Karpas-422 (cell line): ENCODE results near the gene KRTAP22-2. TPM values are rescaled to one million over a fixed set of nuclear protein-coding genes. Genes with fewer than 3 reads are reported as not detected.

Experiments used
- DNase-seq: peaks from one replicate; pipeline ENCODE4 v3.0.0-alpha.2; 2015
- H2AFZ ChIP-seq: fragments of 200-600 bp; sonication (generic); 2 replicates; pipeline ENCODE4 v1.6.1; 2014; ENCODE audit warnings: antibody characterized with exemption, low read length, mixed read lengths
- H3K27ac ChIP-seq: fragments of 200-600 bp; sonication (generic); 2 replicates; pipeline ENCODE4 v1.5.1; 2014; ENCODE audit warnings: mild to moderate bottlenecking, low read length, moderate library complexity
- H3K27me3 ChIP-seq: fragments of 200-600 bp; sonication (generic); 2 replicates; pipeline ENCODE4 v1.6.1; 2014; ENCODE audit warnings: low read length, mixed read lengths
- H3K36me3 ChIP-seq: fragments of 200-600 bp; sonication (generic); 2 replicates; pipeline ENCODE4 v1.6.1; 2014; ENCODE audit warnings: low read length, mixed read lengths; ENCODE audit not compliant: insufficient read depth
- H3K4me1 ChIP-seq: fragments of 200-600 bp; sonication (generic); 2 replicates; pipeline ENCODE4 v1.6.1; 2014; ENCODE audit warnings: mild to moderate bottlenecking, low read length, mixed read lengths
- H3K4me2 ChIP-seq: fragments of 200-600 bp; sonication (generic); 2 replicates; pipeline ENCODE4 v1.6.1; 2014; ENCODE audit warnings: low read length, low read depth, mild to moderate bottlenecking; ENCODE audit not compliant: poor library complexity, severe bottlenecking
- H3K4me3 ChIP-seq: fragments of 200-600 bp; sonication (generic); 2 replicates; pipeline ENCODE4 v1.5.1; 2014; ENCODE audit warnings: mild to moderate bottlenecking, antibody characterized with exemption, low read length, mixed read lengths
- H3K79me2 ChIP-seq: fragments of 200-600 bp; sonication (generic); 2 replicates; pipeline ENCODE4 v1.6.1; 2014; ENCODE audit warnings: mild to moderate bottlenecking, low read length, mixed read lengths
- H3K9ac ChIP-seq: fragments of 200-600 bp; sonication (generic); 2 replicates; pipeline ENCODE4 v1.6.0; 2014; ENCODE audit warnings: low read length
- H3K9me2 ChIP-seq: fragments of 200-600 bp; sonication (generic), shearing (Covaris generic); replicated peaks from 2 replicates; pipeline ENCODE4 v1.6.0; 2014; ENCODE audit warnings: mild to moderate bottlenecking, low read length, moderate library complexity; ENCODE audit not compliant: insufficient read depth
- H3K9me3 ChIP-seq: fragments of 300-700, 200-600 bp; sonication (generic); 2 replicates; pipeline ENCODE4 v1.6.1; 2014; ENCODE audit warnings: low read length, mixed read lengths
- H4K20me1 ChIP-seq: fragments of 200-600 bp; sonication (generic); 2 replicates; pipeline ENCODE4 v1.6.1; 2014; ENCODE audit warnings: mild to moderate bottlenecking, antibody characterized with exemption, low read length, low read depth; ENCODE audit not compliant: insufficient read depth
- total RNA-seq: library from RNA; depleted of rRNA; stranded (reverse); fragments of >200 nt; shearing (Covaris generic); gene quantifications from 2 replicates; pipeline ENCODE4 v1.2.3, GENCODE V29; 2014; ENCODE audit warnings: low replicate concordance

Gene KRTAP22-2
- total RNA-seq, 1 experiment from 2014 or later, result not detected

DNA sequence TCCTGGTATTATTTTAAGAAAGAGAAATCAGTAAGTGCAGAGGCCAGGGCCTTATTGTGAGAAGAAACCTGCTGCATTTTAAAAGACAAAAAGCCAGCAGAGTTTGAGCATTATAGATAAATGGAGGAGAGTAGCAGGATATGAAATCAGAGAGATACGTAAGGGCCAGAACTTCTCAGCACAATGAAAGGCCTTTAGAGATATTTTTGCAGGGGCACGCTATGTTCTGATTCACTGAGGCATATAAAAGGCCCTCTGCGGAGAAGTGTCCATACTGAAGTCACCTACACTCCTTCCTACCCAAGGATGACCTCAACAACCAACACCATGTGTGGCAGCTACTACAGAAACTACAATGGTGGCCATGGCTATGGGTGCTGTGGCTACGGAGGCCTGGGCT, 1.9 kb upstream of the KRTAP22-2 start, which contains the start of gene KRTAP6-3:
Gene KRTAP6-3, plus strand, starts transcription at position 301 of the 400 bp plus-strand sequence. Its CDS starts 6 bp downstream, at position 307.
- DNase-seq, result no peak
- H4K20me1 ChIP-seq, result no peaks in the 10 kb centered on the region
- H3K4me1 ChIP-seq, result no peaks in the 10 kb centered on the region
- H3K4me2 ChIP-seq, result no peak within 1 kb of the TSS
- no peak within 1 kb of the TSS for H3K9ac ChIP-seq
- no peak within 1 kb of the TSS for H3K4me3 ChIP-seq
- no peaks in the 10 kb centered on the region for H3K9me2 ChIP-seq
- no peaks in the 10 kb centered on the region for H3K36me3 ChIP-seq
- H3K79me2 ChIP-seq, result no peaks in the 10 kb centered on the region
- no peaks in the 10 kb centered on the region for H3K27me3 ChIP-seq
- peaks cover 19% of the 10 kb centered on the region for H3K9me3 ChIP-seq
- no peak within 1 kb of the TSS for H3K27ac ChIP-seq
- no peak within 1 kb of the TSS for H2AFZ ChIP-seq

- Histone ChIP-seq H3K4me1 (no peaks in the 10 kb centered on the region), H4K20me1 (no peaks in the 10 kb centered on the region), H3K36me3 (no peaks in the 10 kb centered on the region), H3K9me3 (peaks cover 12% of the 10 kb centered on the region), H3K27me3 (no peaks in the 10 kb centered on the region), H3K4me2 (no peak overlapping the region), H3K4me3 (no peak overlapping the region), H2AFZ (no peak overlapping the region), H3K79me2 (no peaks in the 10 kb centered on the region), H3K9me2 (no peaks in the 10 kb centered on the region), H3K9ac (no peak overlapping the region), H3K27ac (no peak overlapping the region)
- DNase-seq, result no peak
Measured at GRCh38 chr21:30582870-30583269, 7.3 kb downstream of the KRTAP22-2 start.

DNA sequence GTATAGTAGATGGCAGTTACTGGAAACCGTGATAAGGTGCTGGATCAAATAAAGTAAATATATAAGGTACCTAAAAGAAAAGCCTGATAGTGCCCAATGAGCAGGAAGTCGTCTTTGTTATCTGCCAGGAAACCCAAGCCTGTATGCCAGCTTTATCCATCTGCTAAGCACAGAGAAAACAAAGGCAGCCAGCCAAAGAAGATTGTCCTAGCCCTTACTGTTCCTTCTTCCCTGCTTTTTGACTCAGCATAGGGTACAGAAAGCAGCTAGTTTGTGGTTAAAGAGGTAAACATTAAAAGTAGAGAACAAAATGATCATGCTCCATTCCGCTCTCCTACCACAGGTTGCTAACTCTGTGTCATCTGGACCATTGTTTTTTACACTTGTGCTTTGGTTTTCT, 10.1 kb downstream of the KRTAP22-2 start:
- no peak overlapping the region for H3K4me3 ChIP-seq
- H3K27ac ChIP-seq, result no peak overlapping the region
- H3K9me3 ChIP-seq, result peaks cover 4% of the 10 kb centered on the region
- H3K27me3 ChIP-seq, result no peaks in the 10 kb centered on the region
- H2AFZ ChIP-seq, result no peak overlapping the region
- no peaks in the 10 kb centered on the region for H3K36me3 ChIP-seq
- H3K4me1 ChIP-seq, result no peaks in the 10 kb centered on the region
- no peak for DNase-seq
- no peak overlapping the region for H3K9ac ChIP-seq
- no peaks in the 10 kb centered on the region for H3K9me2 ChIP-seq
- H3K4me2 ChIP-seq, result no peak overlapping the region
- no peaks in the 10 kb centered on the region for H3K79me2 ChIP-seq
- no peaks in the 10 kb centered on the region for H4K20me1 ChIP-seq

DNA sequence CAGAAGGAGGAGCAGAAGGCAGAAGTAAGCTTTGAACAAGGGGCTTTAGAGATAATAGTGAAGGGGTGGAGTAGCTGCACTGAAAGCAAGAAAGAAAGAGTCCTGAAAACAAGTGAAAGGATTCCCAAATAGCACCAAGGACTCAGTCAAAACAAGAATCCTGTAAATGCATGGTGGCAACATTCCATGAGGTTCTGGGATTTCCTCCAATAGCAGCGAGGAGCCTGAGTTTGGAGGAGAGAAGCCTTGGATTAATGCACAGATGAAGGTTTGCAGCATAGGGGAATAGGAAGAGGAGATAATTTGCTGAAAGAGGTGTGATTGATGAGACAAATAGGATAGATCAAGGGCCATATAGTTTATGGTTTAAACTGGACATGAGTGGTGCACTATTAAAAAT, 10.9 kb downstream of the KRTAP22-2 start:
- Histone ChIP-seq H3K9ac (no peak overlapping the region), H2AFZ (no peak overlapping the region), H3K27ac (no peak overlapping the region), H3K9me2 (no peaks in the 10 kb centered on the region), H4K20me1 (no peaks in the 10 kb centered on the region), H3K9me3 (peaks cover 3% of the 10 kb centered on the region), H3K79me2 (no peaks in the 10 kb centered on the region), H3K4me1 (no peaks in the 10 kb centered on the region), H3K27me3 (no peaks in the 10 kb centered on the region), H3K4me3 (no peak overlapping the region), H3K4me2 (no peak overlapping the region), H3K36me3 (no peaks in the 10 kb centered on the region)
- no peak for DNase-seq

GRCh38 chr21:30577766-30578165, 12.4 kb downstream of the KRTAP22-2 start:
- Histone ChIP-seq H2AFZ (no peak overlapping the region), H3K36me3 (no peaks in the 10 kb centered on the region), H3K79me2 (no peaks in the 10 kb centered on the region), H3K9me3 (peaks cover 6% of the 10 kb centered on the region), H3K27me3 (no peaks in the 10 kb centered on the region), H3K27ac (no peak overlapping the region), H3K4me1 (no peaks in the 10 kb centered on the region), H3K4me2 (no peak overlapping the region), H4K20me1 (no peaks in the 10 kb centered on the region), H3K9ac (no peak overlapping the region), H3K4me3 (no peak overlapping the region), H3K9me2 (no peaks in the 10 kb centered on the region)
- DNase-seq, result no peak

GRCh38 chr21:30567617-30568016, 22.6 kb downstream of the KRTAP22-2 start:
- Histone ChIP-seq H3K9ac (no peak overlapping the region), H3K36me3 (no peaks in the 10 kb centered on the region), H3K9me3 (peaks cover 12% of the 10 kb centered on the region; the same call in 1 of the 2 replicates), H3K4me2 (no peak overlapping the region), H3K27me3 (no peaks in the 10 kb centered on the region), H3K79me2 (no peaks in the 10 kb centered on the region), H2AFZ (no peak overlapping the region), H3K4me1 (no peaks in the 10 kb centered on the region), H4K20me1 (no peaks in the 10 kb centered on the region), H3K9me2 (no peaks in the 10 kb centered on the region; the same call in 1 of the 2 replicates), H3K4me3 (no peak overlapping the region), H3K27ac (no peak overlapping the region)
- no peak for DNase-seq

- Histone ChIP-seq H3K27ac (no peak overlapping the region), H3K4me2 (no peak overlapping the region), H3K9me2 (no peaks in the 10 kb centered on the region; the same call in 1 of the 2 replicates), H4K20me1 (no peaks in the 10 kb centered on the region), H2AFZ (no peak overlapping the region), H3K36me3 (no peaks in the 10 kb centered on the region), H3K79me2 (no peaks in the 10 kb centered on the region), H3K9ac (no peak overlapping the region), H3K9me3 (peaks cover 14% of the 10 kb centered on the region; the same call in 1 of the 2 replicates), H3K27me3 (no peaks in the 10 kb centered on the region), H3K4me1 (no peaks in the 10 kb centered on the region), H3K4me3 (no peak overlapping the region)
- no peak for DNase-seq
Measured at GRCh38 chr21:30563630-30564029, 26.6 kb downstream of the KRTAP22-2 start.

GRCh38 chr21:30563072-30563471, 27.1 kb downstream of the KRTAP22-2 start:
- H3K79me2 ChIP-seq, result no peaks in the 10 kb centered on the region
- no peak overlapping the region for H3K27ac ChIP-seq
- no peak overlapping the region for H3K4me2 ChIP-seq
- no peaks in the 10 kb centered on the region for H3K36me3 ChIP-seq
- no peak for DNase-seq
- no peaks in the 10 kb centered on the region for H3K27me3 ChIP-seq
- H3K9me3 ChIP-seq, result peaks cover 14% of the 10 kb centered on the region; the same call in 1 of the 2 replicates
- no peak overlapping the region for H2AFZ ChIP-seq
- no peaks in the 10 kb centered on the region for H3K4me1 ChIP-seq
- H3K9ac ChIP-seq, result no peak overlapping the region
- no peaks in the 10 kb centered on the region for H4K20me1 ChIP-seq
- H3K4me3 ChIP-seq, result no peak overlapping the region
- no peaks in the 10 kb centered on the region; the same call in 1 of the 2 replicates for H3K9me2 ChIP-seq
